Dermis microvascular lymphatic vessel endothelial cell (primary cell): Measurements from ENCODE around the gene SLC22A3. TPM values are rescaled to one million over a fixed set of nuclear protein-coding genes. Genes with fewer than 3 reads are reported as not detected.

ENCODE experiments used
- DNase-seq, 2 donors: peaks; one replicate each; pipeline versions ENCODE4 v3.0.0 to v3.0.0-alpha.2; 2010; ENCODE audit warnings: low read depth in 2 of 2
- total RNA-seq: library from RNA; depleted of rRNA; stranded (reverse); fragments of >200 nt; gene quantifications from 2 replicates; pipeline ENCODE4 v1.2.1, GENCODE V29; 2014

SLC22A3 gene
- total RNA-seq, 1 donor from 2014 or later = not detected

GRCh38 chr6:160333841-160334240 is 14.3 kb upstream of the SLC22A3 start:
- no peak for DNase-seq

GRCh38 chr6:160336200-160336599 is 12.0 kb upstream of the SLC22A3 start:
- DNase-seq = no peak

- DNase-seq = no peak
Measured at GRCh38 chr6:160337301-160337700, 10.9 kb upstream of the SLC22A3 start.

- DNase-seq = no peak
Measured at GRCh38 chr6:160337991-160338390, 10.2 kb upstream of the SLC22A3 start.

GRCh38 chr6:160343144-160343543 is 5.0 kb upstream of the SLC22A3 start:
- no peak for DNase-seq

GRCh38 chr6:160344271-160344670 is 3.9 kb upstream of the SLC22A3 start:
- no peak for DNase-seq

GRCh38 chr6:160347259-160348222 is 637 bp upstream of the SLC22A3 start:
- no peak for DNase-seq

- DNase-seq = no peak
Measured at GRCh38 chr6:160349020-160349441, 853 bp downstream of the SLC22A3 start.

GRCh38 chr6:160349814-160350350 is 1.7 kb downstream of the SLC22A3 start:
- DNase-seq = no peak

GRCh38 chr6:160353950-160354496 is 5.8 kb downstream of the SLC22A3 start:
- no peak for DNase-seq

GRCh38 chr6:160355001-160355400 is 6.8 kb downstream of the SLC22A3 start:
- no peak for DNase-seq

- DNase-seq = no peak
Measured at GRCh38 chr6:160356074-160356744, 8.0 kb downstream of the SLC22A3 start.

- DNase-seq = no peak
Measured at GRCh38 chr6:160357088-160357487, 8.9 kb downstream of the SLC22A3 start.

GRCh38 chr6:160358225-160359119 is 10.3 kb downstream of the SLC22A3 start:
- DNase-seq = no peak

GRCh38 chr6:160360955-160361354 is 12.8 kb downstream of the SLC22A3 start:
- no peak for DNase-seq

- DNase-seq = no peak
Measured at GRCh38 chr6:160362556-160362955, 14.4 kb downstream of the SLC22A3 start.

- no peak for DNase-seq
Measured at GRCh38 chr6:160363016-160363996, 15.1 kb downstream of the SLC22A3 start.

GRCh38 chr6:160365117-160365516 is 16.9 kb downstream of the SLC22A3 start:
- DNase-seq = no peak

- no peak for DNase-seq
Measured at GRCh38 chr6:160367798-160368547, 19.8 kb downstream of the SLC22A3 start.
